ENCODE results near the gene TMEM132C. TPM values are rescaled to one million over a fixed set of nuclear protein-coding genes. Genes with fewer than 3 reads are reported as not detected.

Gene TMEM132C
- total RNA-seq, 4 donors from 2014 or later: 2.4 to 5.5 (median 3.3) TPM

DNA sequence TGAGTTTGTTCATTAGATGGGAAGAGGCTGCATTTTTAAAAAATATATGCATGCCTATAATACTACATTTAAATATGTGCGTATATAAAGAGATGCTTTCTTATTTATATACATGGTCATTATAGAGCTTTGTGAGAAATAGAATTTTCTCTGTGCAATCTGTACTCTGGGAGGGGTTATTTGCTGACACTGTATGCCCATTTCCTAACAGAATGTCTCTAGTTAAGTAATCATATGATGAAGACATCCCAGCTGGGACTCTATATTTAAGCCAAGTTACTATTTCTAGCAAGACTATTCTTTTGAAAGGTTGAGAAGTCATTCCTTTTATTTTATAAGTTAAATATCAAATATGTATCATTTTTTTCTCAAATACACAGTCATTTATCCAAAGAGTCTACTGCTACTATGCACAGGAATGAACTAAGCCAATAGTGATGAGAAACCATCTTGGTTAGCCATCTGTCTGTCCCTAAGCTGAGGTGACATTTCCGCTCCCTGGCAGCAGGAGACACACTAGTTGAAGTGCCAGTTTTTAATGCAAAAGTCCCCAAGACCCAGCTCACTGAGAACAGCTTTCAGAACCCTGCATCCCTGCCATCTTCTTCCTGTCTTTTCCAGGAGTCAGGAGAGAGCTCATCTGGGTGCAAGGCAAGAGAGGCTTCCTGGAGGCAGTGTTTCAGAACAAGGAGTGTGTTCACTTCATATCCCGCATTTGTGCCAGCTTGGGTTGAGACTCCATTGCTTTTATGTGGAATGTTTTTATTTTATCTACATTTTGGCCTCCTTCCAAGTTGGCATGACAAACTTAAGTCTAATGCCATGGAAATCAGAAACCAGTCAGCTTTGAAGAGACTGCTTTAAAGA, 69.5 kb downstream of the TMEM132C start:
- no peak overlapping the region for H3K4me3 ChIP-seq
- ATAC-seq: no peak
- H3K4me1 ChIP-seq: peaks cover 0 to 15% (median 0%) of the 10 kb centered on the region in 3 donors
- 61 to 81% methylated on average over 2 to 3 of the region's 3 CpGs for WGBS, 2 donors (ENCODE audit: low coverage in 1 of 2)
- H3K9me3 ChIP-seq: peaks cover 0 to 11% (median 0%) of the 10 kb centered on the region in 3 donors
- no peak for TF ChIP-seq POLR2A (IDR thresholded peaks at IDR 0.05)
- TF ChIP-seq POLR2AphosphoS5 (IDR thresholded peaks at IDR 0.05): no peak
- TF ChIP-seq EP300 (IDR thresholded peaks at IDR 0.05): no peak
- TF ChIP-seq, protein P1, sequence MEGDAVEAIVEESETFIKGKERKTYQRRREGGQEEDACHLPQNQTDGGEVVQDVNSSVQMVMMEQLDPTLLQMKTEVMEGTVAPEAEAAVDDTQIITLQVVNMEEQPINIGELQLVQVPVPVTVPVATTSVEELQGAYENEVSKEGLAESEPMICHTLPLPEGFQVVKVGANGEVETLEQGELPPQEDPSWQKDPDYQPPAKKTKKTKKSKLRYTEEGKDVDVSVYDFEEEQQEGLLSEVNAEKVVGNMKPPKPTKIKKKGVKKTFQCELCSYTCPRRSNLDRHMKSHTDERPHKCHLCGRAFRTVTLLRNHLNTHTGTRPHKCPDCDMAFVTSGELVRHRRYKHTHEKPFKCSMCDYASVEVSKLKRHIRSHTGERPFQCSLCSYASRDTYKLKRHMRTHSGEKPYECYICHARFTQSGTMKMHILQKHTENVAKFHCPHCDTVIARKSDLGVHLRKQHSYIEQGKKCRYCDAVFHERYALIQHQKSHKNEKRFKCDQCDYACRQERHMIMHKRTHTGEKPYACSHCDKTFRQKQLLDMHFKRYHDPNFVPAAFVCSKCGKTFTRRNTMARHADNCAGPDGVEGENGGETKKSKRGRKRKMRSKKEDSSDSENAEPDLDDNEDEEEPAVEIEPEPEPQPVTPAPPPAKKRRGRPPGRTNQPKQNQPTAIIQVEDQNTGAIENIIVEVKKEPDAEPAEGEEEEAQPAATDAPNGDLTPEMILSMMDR (IDR thresholded peaks at IDR 0.05): no peak
- H3K27ac ChIP-seq: no peak overlapping the region
- peaks cover 30% of the 10 kb centered on the region for H3K27me3 ChIP-seq
- H3K36me3 ChIP-seq: no peaks in the 10 kb centered on the region

DNA sequence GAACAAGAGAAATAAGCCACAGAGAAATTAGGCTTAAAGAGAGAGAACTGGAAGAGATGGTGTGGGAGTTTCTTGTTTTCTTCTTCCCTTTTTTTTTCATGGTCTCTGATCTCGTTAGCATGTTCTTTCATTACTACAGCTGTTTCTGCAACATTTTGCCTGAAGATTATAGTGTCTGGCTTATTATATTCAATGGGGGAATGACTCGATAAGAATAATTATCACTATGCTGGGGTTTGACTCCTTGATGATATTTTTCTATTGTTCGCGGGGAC, 70.0 kb downstream of the TMEM132C start:
- H3K36me3 ChIP-seq: no peaks in the 10 kb centered on the region

GRCh38 chr12:128337431-128338170, 70.6 kb downstream of the TMEM132C start:
- peaks cover 0 to 11% (median 0%) of the 10 kb centered on the region in 3 donors for H3K9me3 ChIP-seq
- H3K4me1 ChIP-seq: peaks cover 0 to 15% (median 0%) of the 10 kb centered on the region in 3 donors
- no peak for ATAC-seq
- H3K27me3 ChIP-seq: peaks cover 41% of the 10 kb centered on the region
- H3K4me3 ChIP-seq: no peak overlapping the region
- H3K27ac ChIP-seq: no peak overlapping the region
- 5 to 12% methylated on average over 9 to 10 of the region's 10 CpGs for WGBS, 2 donors (ENCODE audit: low coverage in 1 of 2)
- TF ChIP-seq, protein P1 (IDR thresholded peaks at IDR 0.05): no peak
- TF ChIP-seq POLR2A (IDR thresholded peaks at IDR 0.05): no peak
- no peak for TF ChIP-seq EP300 (IDR thresholded peaks at IDR 0.05)
- no peak for TF ChIP-seq POLR2AphosphoS5 (IDR thresholded peaks at IDR 0.05)
- no peaks in the 10 kb centered on the region for H3K36me3 ChIP-seq

More for the DNA sequence above, 70.0 kb downstream of the TMEM132C start:
- H3K4me3 ChIP-seq: no peak overlapping the region
- ATAC-seq: no peak
- H3K27ac ChIP-seq: no peak overlapping the region
- TF ChIP-seq EP300 (IDR thresholded peaks at IDR 0.05): no peak
- WGBS, 2 donors (ENCODE audit: low coverage in 1 of 2): 17 to 21% methylated on average over 4 of the region's 4 CpGs
- peaks cover 0 to 11% (median 0%) of the 10 kb centered on the region in 3 donors for H3K9me3 ChIP-seq
- peaks cover 0 to 15% (median 0%) of the 10 kb centered on the region in 3 donors for H3K4me1 ChIP-seq
- peaks cover 35% of the 10 kb centered on the region for H3K27me3 ChIP-seq

DNA sequence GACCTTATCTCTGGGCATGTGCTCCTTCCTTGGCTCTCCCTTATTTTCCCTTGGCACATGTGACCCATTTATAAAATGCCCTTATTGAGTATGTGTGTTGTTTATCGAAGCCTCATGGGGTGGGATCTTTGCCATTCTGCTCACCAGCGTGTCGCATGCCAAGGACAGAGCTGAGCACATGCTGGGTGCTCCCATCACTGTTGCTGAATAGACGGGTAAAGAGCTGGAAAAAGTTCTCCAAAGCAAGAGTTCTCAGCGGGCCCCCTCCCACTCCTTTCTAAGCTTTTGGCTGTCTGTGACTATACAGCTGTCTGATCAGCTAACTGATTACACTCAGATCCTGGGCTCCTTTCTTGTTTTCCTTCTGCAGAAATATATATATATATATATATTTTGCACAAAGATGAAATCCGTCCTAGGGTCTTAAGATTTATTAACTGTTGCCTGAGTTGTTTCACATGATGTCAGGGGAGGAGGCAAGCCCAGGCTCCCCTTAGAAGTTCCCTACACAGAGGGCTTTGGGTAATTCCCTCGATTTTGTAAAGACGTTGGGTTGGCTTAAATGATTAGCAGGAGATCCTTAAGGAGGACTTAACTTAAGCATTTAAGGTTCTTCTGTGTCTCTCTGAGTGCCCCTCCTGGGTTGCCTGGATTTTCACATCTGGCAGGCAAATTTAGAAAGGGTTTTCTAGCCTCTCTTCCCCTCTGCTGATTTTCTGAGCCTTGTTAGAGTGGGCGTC, 71.6 kb downstream of the TMEM132C start:
- peaks cover 43% of the 10 kb centered on the region for H3K27me3 ChIP-seq
- H3K9me3 ChIP-seq: peaks cover 0 to 11% (median 0%) of the 10 kb centered on the region in 3 donors
- H3K36me3 ChIP-seq: no peaks in the 10 kb centered on the region
- ATAC-seq: no peak
- peaks cover 0 to 15% (median 0%) of the 10 kb centered on the region in 3 donors for H3K4me1 ChIP-seq
- no peak for TF ChIP-seq POLR2AphosphoS5 (IDR thresholded peaks at IDR 0.05)
- TF ChIP-seq, protein P1 (IDR thresholded peaks at IDR 0.05): no peak
- no peak for TF ChIP-seq EP300 (IDR thresholded peaks at IDR 0.05)
- TF ChIP-seq POLR2A (IDR thresholded peaks at IDR 0.05): no peak
- WGBS, 2 donors (ENCODE audit: low coverage in 1 of 2): 6% methylated on average over 7 of the region's 9 CpGs
- H3K27ac ChIP-seq: peak overlapping the region in 2 of 4 donors; percentile 17 to 26
- H3K4me3 ChIP-seq: no peak overlapping the region

GRCh38 chr12:128339126-128339520, 72.2 kb downstream of the TMEM132C start:
- H3K4me1 ChIP-seq: peaks cover 0 to 15% (median 0%) of the 10 kb centered on the region in 3 donors
- peaks cover 43% of the 10 kb centered on the region for H3K27me3 ChIP-seq
- peaks cover 0 to 8% (median 0%) of the 10 kb centered on the region in 3 donors for H3K9me3 ChIP-seq
- no CpG with 5 or more reads among the region's 6 CpGs for WGBS, 2 donors (ENCODE audit: low coverage in 1 of 2)
- ATAC-seq: no peak
- H3K4me3 ChIP-seq: no peak overlapping the region
- TF ChIP-seq, protein P1 (IDR thresholded peaks at IDR 0.05): no peak
- TF ChIP-seq POLR2AphosphoS5 (IDR thresholded peaks at IDR 0.05) (no peak), POLR2A (IDR thresholded peaks at IDR 0.05) (no peak), EP300 (IDR thresholded peaks at IDR 0.05) (no peak)
- H3K36me3 ChIP-seq: no peaks in the 10 kb centered on the region
- peak overlapping the region in 2 of 4 donors; percentile 17 to 26 for H3K27ac ChIP-seq
